DMS 273 (cell line): ENCODE measurements around the gene PHLDA3.
A peak's percentile ranks its signal among the peaks of the same experiment; 100 is the strongest.

Experiments
- DNase-seq: peaks from one replicate; lab custom pipeline; 2025; ENCODE audit not compliant: unreplicated experiment; lab: John Stamatoyannopoulos, UW

PHLDA3 gene

GRCh38 chr1:201465698-201466290, 3.2 kb downstream of the PHLDA3 start:
- no peak for DNase-seq

GRCh38 chr1:201463071-201463552, 5.9 kb downstream of the PHLDA3 start:
- no peak for DNase-seq

GRCh38 chr1:201461645-201462441, 7.1 kb downstream of the PHLDA3 start:
- DNase-seq, result peak; percentile 58

- no peak for DNase-seq
These were observed 8.0 kb downstream of the PHLDA3 start for GRCh38 chr1:201460814-201461644.

GRCh38 chr1:201459775-201460174, 9.2 kb downstream of the PHLDA3 start:
- DNase-seq, result no peak

GRCh38 chr1:201459052-201459451, 9.9 kb downstream of the PHLDA3 start:
- no peak for DNase-seq

- no peak for DNase-seq
These were observed 11.5 kb downstream of the PHLDA3 start for GRCh38 chr1:201457508-201457960.

- no peak for DNase-seq
These were observed 12.3 kb downstream of the PHLDA3 start for GRCh38 chr1:201456499-201457309.

GRCh38 chr1:201455098-201455497, 13.9 kb downstream of the PHLDA3 start:
- DNase-seq, result no peak

- no peak for DNase-seq
These were observed 14.4 kb downstream of the PHLDA3 start for GRCh38 chr1:201454608-201455007.

- no peak for DNase-seq
These were observed 16.1 kb downstream of the PHLDA3 start for GRCh38 chr1:201452866-201453265.

- peak; percentile 89 for DNase-seq
These were observed 18.2 kb downstream of the PHLDA3 start for GRCh38 chr1:201450721-201451291.

GRCh38 chr1:201448990-201449389, 20.0 kb downstream of the PHLDA3 start:
- no peak for DNase-seq

- DNase-seq, result peak; percentile 77
These were observed 20.8 kb downstream of the PHLDA3 start for GRCh38 chr1:201447903-201448871.

GRCh38 chr1:201445310-201445709, 23.7 kb downstream of the PHLDA3 start:
- DNase-seq, result no peak

GRCh38 chr1:201444792-201445191, 24.2 kb downstream of the PHLDA3 start:
- DNase-seq, result no peak

GRCh38 chr1:201443747-201444146, 25.2 kb downstream of the PHLDA3 start:
- DNase-seq, result no peak

GRCh38 chr1:201436969-201437368, 32.0 kb downstream of the PHLDA3 start:
- DNase-seq, result no peak

GRCh38 chr1:201436393-201436792, 32.6 kb downstream of the PHLDA3 start:
- DNase-seq, result peak; percentile 32
